ENCODE results near the gene PAXX.

Gene PAXX

GRCh38 chr9:137018761-137019559, 26.7 kb downstream of the PAXX start:
- POLR2A ChIA-PET, result no interaction called here
- no peak for TF ChIP-seq ZNF384 (IDR thresholded peaks at IDR 0.05)
- TF ChIP-seq SP1 (IDR thresholded peaks at IDR 0.05), result no peak
- no peak for TF ChIP-seq ELF4 (IDR thresholded peaks at IDR 0.05)
- no peak for TF ChIP-seq NFRKB (IDR thresholded peaks at IDR 0.05)
- no peak for TF ChIP-seq CTBP1 (IDR thresholded peaks at IDR 0.05; ENCODE audit: borderline replicate concordance)
- no peak for TF ChIP-seq HDGF (IDR thresholded peaks at IDR 0.05; ENCODE audit: borderline replicate concordance)
- TF ChIP-seq ARNT (IDR thresholded peaks at IDR 0.05), result no peak
- TF ChIP-seq FOXK2 (IDR thresholded peaks at IDR 0.05), result no peak
- TF ChIP-seq FOXM1 (IDR thresholded peaks at IDR 0.05; ENCODE audit: borderline replicate concordance), result no peak
- TF ChIP-seq PKNOX1 (IDR thresholded peaks at IDR 0.05), result no peak
- TF ChIP-seq BHLHE40 (IDR thresholded peaks at IDR 0.05; ENCODE audit: borderline replicate concordance), result no peak
- no peak for TF ChIP-seq LEF1 (IDR thresholded peaks at IDR 0.05; ENCODE audit: borderline replicate concordance)
- TF ChIP-seq FOXA1 (IDR thresholded peaks at IDR 0.05), result no peak
- TF ChIP-seq SUZ12 (IDR thresholded peaks at IDR 0.05), result no peak
- TF ChIP-seq TARDBP (IDR thresholded peaks at IDR 0.05), result no peak
- no peak for TF ChIP-seq L3MBTL2 (conservative IDR thresholded peaks at IDR 0.05)
- CTCF ChIA-PET, result interaction anchor here (1.8 kb wide), 1 partner anchor 10 kb away, joined by 7 read pairs; no protein-coding TSS in a partner anchor

GRCh38 chr9:137019891-137020683, 27.9 kb downstream of the PAXX start:
- TF ChIP-seq ELF4 (IDR thresholded peaks at IDR 0.05) (no peak), L3MBTL2 (conservative IDR thresholded peaks at IDR 0.05) (no peak), HDGF (IDR thresholded peaks at IDR 0.05; ENCODE audit: borderline replicate concordance) (no peak), BHLHE40 (IDR thresholded peaks at IDR 0.05; ENCODE audit: borderline replicate concordance) (no peak), FOXK2 (IDR thresholded peaks at IDR 0.05) (no peak), CTBP1 (IDR thresholded peaks at IDR 0.05; ENCODE audit: borderline replicate concordance) (no peak), TARDBP (IDR thresholded peaks at IDR 0.05) (no peak), ARNT (IDR thresholded peaks at IDR 0.05) (no peak), SUZ12 (IDR thresholded peaks at IDR 0.05) (no peak), FOXM1 (IDR thresholded peaks at IDR 0.05; ENCODE audit: borderline replicate concordance) (no peak), ZNF384 (IDR thresholded peaks at IDR 0.05) (no peak), NFRKB (IDR thresholded peaks at IDR 0.05) (no peak), SP1 (IDR thresholded peaks at IDR 0.05) (no peak), PKNOX1 (IDR thresholded peaks at IDR 0.05) (no peak), LEF1 (IDR thresholded peaks at IDR 0.05; ENCODE audit: borderline replicate concordance) (no peak), FOXA1 (IDR thresholded peaks at IDR 0.05) (no peak)
- DNase-seq (ENCODE audit: extremely low spot score), result no peak
- ChIA-PET CTCF (interaction anchor here (0.8 to 1.8 kb wide), 2 partner anchors 9 to 15 kb away, joined by 3 to 6 read pairs; no protein-coding TSS in a partner anchor), POLR2A (interaction anchor here (1.2 kb wide), 1 partner anchor 66 kb away, joined by 3 read pairs; the partner anchor contains the start of gene MAN1B1)

More at GRCh38 chr9:137018761-137019559, 26.7 kb downstream of the PAXX start:
- no peak for DNase-seq (ENCODE audit: extremely low spot score)

GRCh38 chr9:137020771-137021567, 28.7 kb downstream of the PAXX start:
- TF ChIP-seq CTBP1 (IDR thresholded peaks at IDR 0.05; ENCODE audit: borderline replicate concordance) (no peak), FOXA1 (IDR thresholded peaks at IDR 0.05) (no peak), L3MBTL2 (conservative IDR thresholded peaks at IDR 0.05) (no peak), TARDBP (IDR thresholded peaks at IDR 0.05) (no peak), HDGF (IDR thresholded peaks at IDR 0.05; ENCODE audit: borderline replicate concordance) (no peak), SUZ12 (IDR thresholded peaks at IDR 0.05) (no peak), LEF1 (IDR thresholded peaks at IDR 0.05; ENCODE audit: borderline replicate concordance) (no peak), ELF4 (IDR thresholded peaks at IDR 0.05) (no peak), SP1 (IDR thresholded peaks at IDR 0.05) (no peak), ARNT (IDR thresholded peaks at IDR 0.05) (no peak), BHLHE40 (IDR thresholded peaks at IDR 0.05; ENCODE audit: borderline replicate concordance) (no peak), FOXM1 (IDR thresholded peaks at IDR 0.05; ENCODE audit: borderline replicate concordance) (no peak)
- CTCF ChIA-PET, result interaction anchor here (0.8 to 1.8 kb wide), 2 partner anchors 8 to 14 kb away, joined by 3 to 6 read pairs; no protein-coding TSS in a partner anchor
- POLR2A ChIA-PET, result interaction anchor here (1.2 kb wide), 1 partner anchor 66 kb away, joined by 3 read pairs; the partner anchor contains the start of gene MAN1B1
- no peak for DNase-seq (ENCODE audit: extremely low spot score)

GRCh38 chr9:137021568-137021978, 29.4 kb downstream of the PAXX start:
- ChIA-PET CTCF (interaction anchor here (1.8 kb wide), 1 partner anchor 8 kb away, joined by 6 read pairs; no protein-coding TSS in a partner anchor), POLR2A (interaction anchor here (1.2 kb wide), 1 partner anchor 65 kb away, joined by 3 read pairs; the partner anchor contains the start of gene MAN1B1)
- no peak for DNase-seq (ENCODE audit: extremely low spot score)
- no peak for TF ChIP-seq BHLHE40 (IDR thresholded peaks at IDR 0.05; ENCODE audit: borderline replicate concordance)
- no peak for TF ChIP-seq ARNT (IDR thresholded peaks at IDR 0.05)

- peak; percentile 94 for DNase-seq (ENCODE audit: extremely low spot score)
- TF ChIP-seq TARDBP (IDR thresholded peaks at IDR 0.05) (no peak), HDGF (IDR thresholded peaks at IDR 0.05; ENCODE audit: borderline replicate concordance) (0 out of 2 replicates have a peak, but pooled peaks have one; percentile 28), BHLHE40 (IDR thresholded peaks at IDR 0.05; ENCODE audit: borderline replicate concordance) (no peak), CTBP1 (IDR thresholded peaks at IDR 0.05; ENCODE audit: borderline replicate concordance) (no peak), ARNT (IDR thresholded peaks at IDR 0.05) (no peak), SUZ12 (IDR thresholded peaks at IDR 0.05) (no peak), FOXM1 (IDR thresholded peaks at IDR 0.05; ENCODE audit: borderline replicate concordance) (no peak)
- CTCF ChIA-PET, result interaction anchor here (1.2 to 1.9 kb wide), 2 partner anchors 14 to 74 kb away, joined by 5 read pairs; no protein-coding TSS in a partner anchor
- POLR2A ChIA-PET, result interaction anchor here (1.2 kb wide), 1 partner anchor 29 kb away, joined by 3 read pairs; no protein-coding TSS in a partner anchor
Observed at GRCh38 chr9:137021979-137022661, 29.9 kb downstream of the PAXX start.
